PC-3 (cell line): Measurements from ENCODE around the gene SOX18. TPM values are rescaled to one million over a fixed set of nuclear protein-coding genes. Genes with fewer than 3 reads are reported as not detected.

ENCODE experiments used
- ATAC-seq: fragments of 200-7000 bp; cut with Tn5 transposase; 2 replicates; pipeline ENCODE4 v1.9.1; 2020; ENCODE audit warnings: mild to moderate bottlenecking, moderate library complexity
- BruUV-seq: library from RNA; stranded (reverse); fragments of 400-500 nt; replicated peaks from 2 replicates; lab custom pipeline; 2021; lab: Mats Ljungman, UMichigan
- CTCF ChIA-PET: fragments of 300-600 bp; sonication (Branson Sonifier 250); formaldehyde crosslinking; loops from one replicate; lab custom pipeline; 2022; ENCODE audit warnings: antibody characterized with exemption; lab: Charles Lee
- POLR2A ChIA-PET: fragments of 300-600 bp; sonication (Branson Sonifier 250); formaldehyde crosslinking; loops from one replicate; lab custom pipeline; 2022; ENCODE audit warnings: antibody characterized with exemption; ENCODE audit not compliant: unreplicated experiment; lab: Charles Lee
- DNase-seq: peaks from one replicate; pipeline ENCODE4 v3.0.0-alpha.2; 2015
- H2AFZ ChIP-seq: fragments of 300-600 bp; sonication (generic); 2 replicates; pipeline ENCODE4 v1.6.0; 2016; ENCODE audit warnings: antibody characterized with exemption, low read length
- H3F3A ChIP-seq: fragments of 300-600 bp; sonication (generic); one replicate; pipeline ENCODE4 v1.6.0; 2017; ENCODE audit warnings: antibody characterized with exemption, low read length, control low read depth, mild to moderate bottlenecking; ENCODE audit not compliant: unreplicated experiment
- H3K27ac ChIP-seq: fragments of 300-600 bp; sonication (generic); 2 replicates; pipeline ENCODE4 v1.5.1; 2016; ENCODE audit warnings: mild to moderate bottlenecking, low read length
- H3K27me3 ChIP-seq: fragments of 300-600 bp; sonication (generic); 2 replicates; pipeline ENCODE4 v1.6.1; 2016; ENCODE audit warnings: low read length, mixed read lengths
- H3K36me3 ChIP-seq: fragments of 300-600 bp; sonication (generic); 2 replicates; pipeline ENCODE4 v1.6.1; 2016; ENCODE audit warnings: low read depth, mixed run types, low read length, mixed read lengths
- H3K4me1 ChIP-seq: fragments of 300-600 bp; sonication (generic); 2 replicates; pipeline ENCODE4 v1.5.1; 2016; ENCODE audit warnings: low read length; ENCODE audit not compliant: insufficient read depth
- H3K4me2 ChIP-seq: fragments of 300-600 bp; sonication (generic); 2 replicates; pipeline ENCODE4 v1.6.0; 2016; ENCODE audit warnings: low read length
- H3K4me3 ChIP-seq: fragments of 300-600 bp; sonication (generic); 2 replicates; pipeline ENCODE4 v1.5.1; 2016; ENCODE audit warnings: mild to moderate bottlenecking, low read length, mixed read lengths
- H3K79me2 ChIP-seq: fragments of 300-600 bp; sonication (generic); 2 replicates; pipeline ENCODE4 v1.6.1; 2017; ENCODE audit warnings: low read length, mixed read lengths
- H3K9ac ChIP-seq: fragments of 300-600 bp; sonication (generic); 2 replicates; pipeline ENCODE4 v1.6.0; 2016; ENCODE audit warnings: mild to moderate bottlenecking, low read length
- H3K9me2 ChIP-seq: fragments of 300-600 bp; sonication (generic); replicated peaks from 2 replicates; pipeline ENCODE4 v1.6.1; 2016; ENCODE audit warnings: mixed run types, low read length, mixed read lengths
- H3K9me3 ChIP-seq: fragments of 300-600 bp; sonication (generic); 2 replicates; pipeline ENCODE4 v1.6.1; 2016; ENCODE audit warnings: low read length, mixed read lengths
- H4K20me1 ChIP-seq: fragments of 300-600 bp; sonication (generic); 2 replicates; pipeline ENCODE4 v1.6.1; 2016; ENCODE audit warnings: low read length, mixed read lengths
- EZH2 ChIP-seq: fragments of 300-600 bp; sonication (generic); IDR thresholded peaks from one replicate; pipeline ENCODE4 v1.6.1; 2017; ENCODE audit warnings: antibody characterized with exemption, mild to moderate bottlenecking, low read length; ENCODE audit not compliant: unreplicated experiment
- EZH2phosphoT487 ChIP-seq: fragments of 300-600 bp; sonication (generic); IDR thresholded peaks from 2 replicates; pipeline ENCODE4 v1.6.1; 2018; ENCODE audit warnings: mild to moderate bottlenecking, antibody characterized with exemption, low read length, borderline replicate concordance
- intact Hi-C: fragments of 100-400 bp; cut with micrococcal nuclease; formaldehyde crosslinking; loops from 2 replicates; pipeline ENCODE4 v1.9.0; 2023
- total RNA-seq: library from RNA; depleted of rRNA; stranded (reverse); fragments of >200 nt; gene quantifications from 2 replicates; pipeline ENCODE4 v1.2.3, GENCODE V29; 2014
- TF ChIP-seq, protein P1 (sequence below): fragments of 300-600 bp; sonication (generic); conservative IDR thresholded peaks from 2 replicates; pipeline ENCODE4 v1.5.1; 2017; ENCODE audit warnings: antibody characterized with exemption, low read depth, mild to moderate bottlenecking, low read length

The SOX18 gene
- total RNA-seq, 1 experiment from 2014 or later: 1.5 TPM

DNA sequence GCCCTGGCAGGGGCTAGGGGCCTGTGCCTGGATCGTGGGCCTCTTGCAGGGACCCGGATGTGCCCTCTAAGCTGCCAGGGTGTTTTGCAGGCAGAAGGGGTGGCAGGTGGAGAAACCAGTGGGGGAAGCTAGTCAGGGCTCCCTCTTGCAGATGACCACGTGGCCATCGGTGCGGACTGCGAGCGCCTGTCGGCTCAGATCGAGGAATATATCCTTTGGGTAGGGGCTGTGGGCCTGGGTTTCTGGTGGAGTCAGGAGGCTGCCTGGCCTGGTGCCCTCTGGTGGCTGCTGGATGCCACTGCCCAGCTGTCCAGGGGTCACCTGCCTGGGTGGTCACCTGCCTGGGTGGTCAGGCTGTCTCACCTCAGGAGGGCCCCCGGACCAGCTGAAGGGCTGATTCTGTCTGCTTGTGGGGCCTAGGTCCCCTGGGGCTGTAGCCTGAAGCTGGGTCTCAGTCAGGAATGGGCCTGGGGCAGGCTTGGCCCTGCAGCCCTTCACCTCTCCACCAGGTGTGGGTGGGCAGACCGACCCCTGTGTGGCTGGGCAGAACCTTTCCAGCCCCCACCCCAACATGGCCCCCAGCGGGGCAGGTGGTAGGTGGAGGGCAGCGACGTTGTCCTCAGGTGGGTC is 20.3 kb upstream of the SOX18 start:
- Histone ChIP-seq H3K4me3 (no peak overlapping the region), H4K20me1 (no peaks in the 10 kb centered on the region), H3K9me2 (no peaks in the 10 kb centered on the region), H3K27me3 (no peaks in the 10 kb centered on the region), H3K4me2 (no peak overlapping the region), H3K4me1 (peaks cover 18% of the 10 kb centered on the region), H3K9ac (no peak overlapping the region), H3K27ac (no peak overlapping the region), H3K36me3 (no peaks in the 10 kb centered on the region), H2AFZ (no peak overlapping the region), H3K9me3 (no peaks in the 10 kb centered on the region), H3F3A (no peaks in the 10 kb centered on the region), H3K79me2 (no peaks in the 10 kb centered on the region)
- ATAC-seq: peak; percentile 53
- POLR2A ChIA-PET: no interaction called here
- CTCF ChIA-PET: interaction anchor here (1.2 kb wide), 1 partner anchor 14 kb away, joined by 4 read pairs; no protein-coding TSS in a partner anchor
- no TSS peak for BruUV-seq
- intact Hi-C loops: no loop called here
- DNase-seq: peak; percentile 48
- TF ChIP-seq, protein P1, sequence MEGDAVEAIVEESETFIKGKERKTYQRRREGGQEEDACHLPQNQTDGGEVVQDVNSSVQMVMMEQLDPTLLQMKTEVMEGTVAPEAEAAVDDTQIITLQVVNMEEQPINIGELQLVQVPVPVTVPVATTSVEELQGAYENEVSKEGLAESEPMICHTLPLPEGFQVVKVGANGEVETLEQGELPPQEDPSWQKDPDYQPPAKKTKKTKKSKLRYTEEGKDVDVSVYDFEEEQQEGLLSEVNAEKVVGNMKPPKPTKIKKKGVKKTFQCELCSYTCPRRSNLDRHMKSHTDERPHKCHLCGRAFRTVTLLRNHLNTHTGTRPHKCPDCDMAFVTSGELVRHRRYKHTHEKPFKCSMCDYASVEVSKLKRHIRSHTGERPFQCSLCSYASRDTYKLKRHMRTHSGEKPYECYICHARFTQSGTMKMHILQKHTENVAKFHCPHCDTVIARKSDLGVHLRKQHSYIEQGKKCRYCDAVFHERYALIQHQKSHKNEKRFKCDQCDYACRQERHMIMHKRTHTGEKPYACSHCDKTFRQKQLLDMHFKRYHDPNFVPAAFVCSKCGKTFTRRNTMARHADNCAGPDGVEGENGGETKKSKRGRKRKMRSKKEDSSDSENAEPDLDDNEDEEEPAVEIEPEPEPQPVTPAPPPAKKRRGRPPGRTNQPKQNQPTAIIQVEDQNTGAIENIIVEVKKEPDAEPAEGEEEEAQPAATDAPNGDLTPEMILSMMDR: peak; percentile 92
- no peak for TF ChIP-seq EZH2phosphoT487

DNA sequence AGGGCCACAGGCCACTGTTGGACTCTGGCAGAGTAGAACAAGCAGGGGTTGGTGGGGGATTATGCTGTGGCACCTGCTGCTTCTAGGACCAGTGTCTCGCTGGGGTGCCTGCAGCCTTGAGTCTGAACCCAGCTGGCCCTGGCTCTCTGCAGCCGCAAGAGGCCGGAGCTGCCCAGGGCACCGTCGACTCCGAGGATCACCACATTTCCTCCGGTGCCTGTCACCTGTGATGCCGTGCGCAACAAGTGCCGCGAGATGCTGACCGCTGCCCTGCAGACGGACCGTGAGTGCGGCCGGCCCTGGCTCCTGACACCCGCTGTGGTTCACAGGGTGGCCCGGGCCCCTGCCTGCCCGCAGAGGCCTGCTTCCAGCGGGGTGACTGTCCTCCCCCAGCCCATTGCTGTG is 19.8 kb upstream of the SOX18 start:
- CTCF ChIA-PET: no interaction called here
- TF ChIP-seq, protein P1: no peak
- no peak for TF ChIP-seq EZH2
- TF ChIP-seq EZH2phosphoT487: no peak
- H3F3A ChIP-seq: no peaks in the 10 kb centered on the region
- DNase-seq (no peak), ATAC-seq (no peak)
- H3K36me3 ChIP-seq: no peaks in the 10 kb centered on the region
- H3K4me3 ChIP-seq: no peak overlapping the region
- H3K27ac ChIP-seq: no peak overlapping the region
- no TSS peak for BruUV-seq
- intact Hi-C loops: no loop called here
- H3K9me3 ChIP-seq: no peaks in the 10 kb centered on the region
- H3K4me1 ChIP-seq: peaks cover 24% of the 10 kb centered on the region
- peaks cover under 1% of the 10 kb centered on the region; the same call in 1 of the 2 replicates for H3K79me2 ChIP-seq
- no peak overlapping the region for H3K9ac ChIP-seq
- no peaks in the 10 kb centered on the region for H4K20me1 ChIP-seq
- no peaks in the 10 kb centered on the region for H3K9me2 ChIP-seq
- POLR2A ChIA-PET: no interaction called here
- H3K27me3 ChIP-seq: no peaks in the 10 kb centered on the region
- no peak overlapping the region for H3K4me2 ChIP-seq
- H2AFZ ChIP-seq: no peak overlapping the region

DNA sequence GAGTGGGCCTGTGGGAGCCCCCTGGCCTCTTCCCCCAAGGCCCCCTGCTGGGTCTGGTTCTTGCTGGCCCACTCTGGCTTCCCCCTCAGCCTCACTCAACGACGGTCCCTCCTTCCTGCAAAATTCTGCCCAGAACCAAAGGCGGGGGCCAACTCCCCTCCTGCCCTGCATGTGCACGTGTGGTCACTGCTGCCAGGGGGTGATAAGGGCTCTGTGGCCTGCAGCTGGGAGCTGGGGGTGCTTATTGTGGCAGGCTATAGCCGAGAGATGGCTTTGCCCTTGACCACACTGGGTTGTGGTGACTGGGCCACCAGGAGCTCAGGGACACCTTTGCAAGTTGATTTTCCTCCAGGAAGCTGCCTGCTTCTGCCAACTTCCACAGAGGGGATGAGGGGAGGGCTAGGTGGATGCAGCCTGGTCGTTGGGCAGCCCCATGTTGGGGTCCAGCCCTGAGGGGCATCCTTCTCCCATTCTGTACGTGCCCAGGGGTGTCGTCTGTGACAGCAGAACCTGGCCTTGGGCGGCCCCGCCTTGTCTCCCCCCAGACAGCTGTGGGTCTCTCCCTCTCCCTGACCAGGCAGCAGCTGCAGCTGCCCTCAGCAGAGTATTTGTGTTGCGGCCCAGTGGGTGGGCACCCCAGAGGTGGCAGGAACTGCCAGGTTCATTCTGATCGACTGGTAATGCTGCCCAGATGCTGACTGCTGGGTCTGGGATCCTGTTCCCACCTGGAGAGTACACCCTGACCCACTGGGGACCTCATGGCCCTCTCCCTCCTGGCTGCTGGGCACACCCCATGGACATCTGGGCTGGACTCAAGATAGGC is 19.2 kb upstream of the SOX18 start:
- TF ChIP-seq EZH2 (no peak), EZH2phosphoT487 (no peak)
- TF ChIP-seq, protein P1: no peak
- no peaks in the 10 kb centered on the region for H3K9me2 ChIP-seq
- H3K4me3 ChIP-seq: no peak overlapping the region
- H3K9ac ChIP-seq: no peak overlapping the region
- peaks cover 30% of the 10 kb centered on the region for H3K4me1 ChIP-seq
- no peak overlapping the region for H3K27ac ChIP-seq
- peaks cover 6% of the 10 kb centered on the region for H3K79me2 ChIP-seq
- H3K27me3 ChIP-seq: no peaks in the 10 kb centered on the region
- no peaks in the 10 kb centered on the region for H3K9me3 ChIP-seq
- intact Hi-C loops: no loop called here
- no peaks in the 10 kb centered on the region for H3K36me3 ChIP-seq
- POLR2A ChIA-PET: no interaction called here
- CTCF ChIA-PET: no interaction called here
- no peaks in the 10 kb centered on the region for H3F3A ChIP-seq
- ATAC-seq (no peak), DNase-seq (no peak)
- H3K4me2 ChIP-seq: no peak overlapping the region
- no peaks in the 10 kb centered on the region for H4K20me1 ChIP-seq
- H2AFZ ChIP-seq: no peak overlapping the region
- no TSS peak for BruUV-seq
